SW480 (cell line): ENCODE results near the gene STARD7.
"Not testable (repeated sequence)": the region's sequence is repeated elsewhere in the genome, so short reads cannot be mapped to it uniquely, and the experiment has no call there.

ENCODE experiments used
- DNase-seq: peaks from one replicate; pipeline ENCODE4 v3.0.0-alpha.2; 2016; ENCODE audit warnings: low spot score

STARD7 gene

DNA sequence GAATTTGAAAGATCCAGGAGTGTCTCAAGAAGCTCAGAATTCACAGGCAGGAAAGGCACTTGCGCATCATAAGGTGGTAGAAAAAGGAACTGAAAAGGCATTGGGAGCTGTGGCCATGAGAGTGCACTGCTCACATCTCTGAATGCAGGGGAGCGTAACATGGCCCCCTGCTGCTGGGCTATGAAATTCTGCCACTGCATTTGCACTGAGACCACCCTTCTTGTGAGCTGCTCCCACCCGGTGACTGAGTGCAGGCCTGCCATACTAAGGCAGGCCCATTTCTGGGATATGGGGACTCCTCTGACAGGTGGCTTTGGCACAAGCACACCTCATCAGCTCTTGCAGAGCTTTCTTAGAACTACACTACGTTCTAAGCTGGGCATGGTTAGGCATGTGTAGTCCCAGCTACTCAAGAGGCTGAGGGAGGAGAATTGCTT, 25.3 kb upstream of the STARD7 start:
- no peak for DNase-seq

GRCh38 chr2:96233436-96233835, 24.8 kb upstream of the STARD7 start:
- no peak for DNase-seq

- DNase-seq, result no peak
Measured at GRCh38 chr2:96231316-96231715, 22.7 kb upstream of the STARD7 start.

DNA sequence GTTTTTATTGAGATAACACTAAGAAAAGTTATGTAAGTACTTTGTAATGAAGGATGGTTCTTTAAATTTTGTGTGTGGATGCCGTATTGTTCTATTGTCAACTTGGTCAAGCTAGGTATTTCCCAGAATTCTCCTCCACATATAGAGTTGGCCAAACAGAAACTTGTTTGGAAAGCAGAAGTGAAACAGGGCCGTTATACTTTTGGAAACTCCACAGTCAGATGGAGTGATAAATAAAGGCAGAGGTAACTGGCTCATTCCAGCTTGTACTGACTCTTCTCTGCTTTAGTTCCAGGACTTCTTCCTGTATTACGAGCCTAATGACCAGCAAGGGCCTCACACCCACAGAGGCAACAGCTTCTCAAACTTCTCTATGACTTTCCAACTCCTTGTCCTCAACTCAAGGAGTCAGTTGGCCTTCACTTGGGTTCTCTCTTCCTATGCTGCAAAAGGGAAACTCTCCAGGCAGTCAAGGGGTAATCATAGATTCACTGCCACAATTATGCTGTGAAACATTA, 16.4 kb upstream of the STARD7 start:
- no peak for DNase-seq

GRCh38 chr2:96221106-96221505, 12.5 kb upstream of the STARD7 start:
- DNase-seq, result not testable (repeated sequence)

- DNase-seq, result not testable (repeated sequence)
Measured at GRCh38 chr2:96219959-96220358, 11.3 kb upstream of the STARD7 start.

DNA sequence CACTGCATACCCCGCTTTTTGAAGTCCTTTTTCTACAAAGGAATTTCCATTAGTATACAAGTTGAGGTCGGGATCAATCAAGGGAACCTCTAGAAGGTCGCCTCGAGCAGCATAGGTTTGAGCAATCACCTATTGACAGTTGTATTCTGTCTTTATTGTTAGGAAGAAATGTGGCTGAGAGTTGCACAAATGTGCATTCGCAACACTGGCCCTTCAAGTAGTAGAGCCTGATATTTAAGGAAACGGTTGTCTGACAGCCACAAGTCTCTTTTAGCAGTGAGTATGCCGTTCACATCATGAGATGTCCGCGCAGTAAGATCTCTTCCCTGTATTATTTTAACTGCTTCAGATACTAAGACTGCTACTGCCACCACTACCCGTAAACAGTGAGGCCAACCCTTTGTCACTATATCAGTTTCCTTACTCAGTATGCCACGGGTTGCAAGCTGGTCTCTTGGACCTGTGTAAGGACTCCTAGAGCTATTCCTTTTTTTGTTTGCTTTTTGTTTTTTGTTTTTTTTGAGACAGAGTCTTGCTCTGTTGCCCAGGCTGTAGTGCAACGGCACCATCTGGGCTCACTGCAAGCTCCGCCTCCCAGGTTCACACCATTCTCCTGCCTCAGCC, 10.0 kb upstream of the STARD7 start:
- no peak for DNase-seq

- no peak for DNase-seq
Measured at GRCh38 chr2:96214554-96214953, 5.9 kb upstream of the STARD7 start.

GRCh38 chr2:96213379-96213778, 4.8 kb upstream of the STARD7 start:
- no peak for DNase-seq

DNA sequence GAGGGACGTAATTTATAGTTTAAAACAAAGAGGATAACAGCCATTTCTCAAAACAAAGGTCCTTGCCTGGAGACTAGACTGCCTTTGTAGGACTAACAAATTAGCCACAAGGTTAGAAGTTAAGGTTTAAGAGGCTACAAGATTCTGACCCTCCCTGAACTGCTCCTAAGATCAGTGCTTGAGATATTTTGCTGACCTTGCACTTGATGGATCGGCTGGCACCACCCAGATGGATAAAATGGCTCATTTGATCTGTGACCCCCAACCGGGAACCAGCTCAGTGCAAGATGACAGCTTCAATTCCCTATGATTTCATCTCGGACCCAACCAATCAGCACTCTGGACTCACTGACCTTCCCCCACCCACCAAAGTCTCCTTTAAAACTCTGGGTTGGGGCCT, 3.7 kb upstream of the STARD7 start:
- no peak for DNase-seq

DNA sequence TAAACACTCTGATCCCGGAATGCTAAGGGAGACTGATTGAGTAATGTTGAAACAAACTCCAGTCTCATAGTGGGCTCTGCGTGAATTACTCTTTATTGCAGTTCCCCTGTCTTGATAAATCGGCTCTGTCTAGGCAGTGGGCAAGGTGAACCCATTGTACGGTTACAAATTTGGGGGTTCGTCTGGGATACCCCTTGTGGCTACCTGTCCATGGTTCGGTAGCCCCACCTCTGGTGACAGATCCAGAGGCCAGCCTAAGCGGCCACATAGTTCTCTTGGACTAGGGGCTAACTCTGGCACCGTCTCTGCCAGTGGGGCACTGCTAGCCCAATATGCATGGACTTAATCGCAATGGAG, 1.1 kb upstream of the STARD7 start:
- DNase-seq, result no peak

DNA sequence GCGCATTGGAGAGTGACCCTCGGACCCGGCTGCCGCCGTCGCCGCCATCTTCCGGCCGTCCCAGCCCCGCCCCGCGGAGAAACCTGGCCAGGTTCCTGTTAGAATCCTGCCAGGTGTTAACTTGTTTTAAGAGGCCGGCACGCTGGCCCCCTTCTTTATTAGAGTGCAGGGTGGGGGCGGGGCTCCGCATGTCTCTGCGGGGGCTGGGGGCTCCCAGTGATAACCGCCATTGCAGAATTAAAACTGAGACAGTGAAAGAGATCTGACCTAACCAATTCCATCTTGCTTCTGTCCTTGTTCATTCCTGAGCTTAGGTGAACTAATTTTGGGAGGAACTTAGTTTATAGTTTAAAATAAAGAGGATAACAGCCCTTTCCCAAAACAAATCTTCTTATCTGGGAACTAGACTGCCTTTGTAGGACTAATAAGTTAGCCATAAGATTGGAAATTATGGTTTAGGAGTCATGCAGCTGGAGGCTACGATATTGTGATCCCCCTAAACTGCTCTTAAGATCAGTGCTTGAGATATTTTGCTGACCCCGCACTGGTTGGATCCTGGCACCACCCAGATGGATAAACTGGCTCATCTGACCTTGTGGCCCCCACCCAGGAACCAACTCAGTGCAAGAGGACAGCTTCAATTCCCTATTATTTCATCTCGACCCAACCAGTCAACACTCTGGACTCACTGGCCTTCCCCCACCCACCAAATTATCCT, 543 bp upstream of the STARD7 start:
- DNase-seq, result no peak

- no peak for DNase-seq
Measured at GRCh38 chr2:96207774-96208142, 869 bp downstream of the STARD7 start.

- no peak for DNase-seq
Measured at GRCh38 chr2:96207073-96207773, 1.4 kb downstream of the STARD7 start.

GRCh38 chr2:96205888-96206287, 2.7 kb downstream of the STARD7 start:
- DNase-seq, result no peak

- no peak for DNase-seq
Measured at GRCh38 chr2:96204836-96205624, 3.6 kb downstream of the STARD7 start.

GRCh38 chr2:96203130-96204028, 5.2 kb downstream of the STARD7 start:
- no peak for DNase-seq

DNA sequence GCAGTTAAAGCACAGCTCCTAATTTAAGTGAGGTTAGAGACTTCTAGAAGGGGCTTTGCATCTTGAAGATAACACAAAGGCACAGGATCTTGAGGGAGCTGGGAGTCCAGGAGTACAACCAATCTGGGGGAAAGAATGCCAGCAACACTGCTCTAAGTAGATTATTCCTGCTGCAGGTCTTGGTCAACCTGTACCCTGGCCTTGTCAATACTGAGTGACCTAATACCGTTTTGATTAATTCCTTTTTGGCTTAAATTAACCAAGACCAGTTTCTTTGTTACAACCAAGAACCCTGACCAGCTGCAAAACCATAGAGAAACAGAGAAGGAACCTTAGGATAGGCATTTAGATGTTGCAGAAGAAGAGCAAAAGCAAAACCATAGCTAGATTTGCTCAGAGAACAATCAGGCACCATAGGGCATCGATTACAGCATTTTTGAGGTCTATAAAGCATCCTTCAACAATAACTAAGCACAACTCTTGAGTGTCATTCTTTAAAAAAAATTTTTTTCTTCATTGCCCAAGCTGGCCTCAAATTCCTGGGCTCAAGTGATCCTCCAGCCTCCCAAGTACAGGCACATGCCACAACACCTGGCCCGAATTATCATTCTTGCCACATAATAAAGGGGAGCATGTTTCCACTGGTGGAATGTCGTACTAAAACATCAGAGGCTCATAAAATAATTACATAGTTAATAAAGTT, 6.3 kb downstream of the STARD7 start:
- DNase-seq, result no peak

GRCh38 chr2:96201338-96201737, 7.3 kb downstream of the STARD7 start:
- no peak for DNase-seq

DNA sequence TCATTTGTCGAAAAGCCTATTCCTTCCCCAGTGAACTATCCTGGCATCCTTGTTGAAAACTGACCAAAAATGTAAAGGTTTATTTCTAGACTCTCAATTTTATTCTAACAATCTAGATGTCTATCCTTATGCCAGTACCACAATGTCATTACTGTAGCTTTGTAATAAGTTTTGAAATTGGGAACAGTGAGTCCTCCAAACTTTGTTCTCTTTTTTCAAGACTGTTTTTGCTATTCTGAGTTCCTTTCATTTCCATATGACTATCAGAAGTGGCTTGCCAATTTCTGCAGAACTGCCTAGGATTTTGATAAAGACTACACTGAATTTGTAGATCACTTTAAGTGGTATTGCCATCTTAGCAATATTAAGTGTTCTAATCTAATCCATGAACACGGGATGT, 9.7 kb downstream of the STARD7 start:
- no peak for DNase-seq
